NB4 (cell line): ENCODE data around the gene EMP3.

Source experiments
- MYC ChIP-seq: IDR thresholded peaks from 2 replicates; pipeline ENCODE4 v1.6.1; 2011; ENCODE audit warnings: low read depth, low read length
- TF ChIP-seq, protein P1 (sequence below): IDR thresholded peaks from one replicate; pipeline ENCODE4 v1.5.1; 2012; ENCODE audit warnings: low read depth, low read length
- TF ChIP-seq, protein P2 (sequence below): IDR thresholded peaks from 2 replicates; pipeline ENCODE4 v1.6.1; 2011; ENCODE audit warnings: low read depth, low read length

- TF ChIP-seq, protein P1, sequence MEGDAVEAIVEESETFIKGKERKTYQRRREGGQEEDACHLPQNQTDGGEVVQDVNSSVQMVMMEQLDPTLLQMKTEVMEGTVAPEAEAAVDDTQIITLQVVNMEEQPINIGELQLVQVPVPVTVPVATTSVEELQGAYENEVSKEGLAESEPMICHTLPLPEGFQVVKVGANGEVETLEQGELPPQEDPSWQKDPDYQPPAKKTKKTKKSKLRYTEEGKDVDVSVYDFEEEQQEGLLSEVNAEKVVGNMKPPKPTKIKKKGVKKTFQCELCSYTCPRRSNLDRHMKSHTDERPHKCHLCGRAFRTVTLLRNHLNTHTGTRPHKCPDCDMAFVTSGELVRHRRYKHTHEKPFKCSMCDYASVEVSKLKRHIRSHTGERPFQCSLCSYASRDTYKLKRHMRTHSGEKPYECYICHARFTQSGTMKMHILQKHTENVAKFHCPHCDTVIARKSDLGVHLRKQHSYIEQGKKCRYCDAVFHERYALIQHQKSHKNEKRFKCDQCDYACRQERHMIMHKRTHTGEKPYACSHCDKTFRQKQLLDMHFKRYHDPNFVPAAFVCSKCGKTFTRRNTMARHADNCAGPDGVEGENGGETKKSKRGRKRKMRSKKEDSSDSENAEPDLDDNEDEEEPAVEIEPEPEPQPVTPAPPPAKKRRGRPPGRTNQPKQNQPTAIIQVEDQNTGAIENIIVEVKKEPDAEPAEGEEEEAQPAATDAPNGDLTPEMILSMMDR, result no peak
- TF ChIP-seq MYC, result no peak
- TF ChIP-seq, protein P2, sequence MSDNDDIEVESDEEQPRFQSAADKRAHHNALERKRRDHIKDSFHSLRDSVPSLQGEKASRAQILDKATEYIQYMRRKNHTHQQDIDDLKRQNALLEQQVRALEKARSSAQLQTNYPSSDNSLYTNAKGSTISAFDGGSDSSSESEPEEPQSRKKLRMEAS, result no peak
Measured at GRCh38 chr19:48341515-48342413, 16.4 kb downstream of the EMP3 start.
